DOHH2 (cell line): ENCODE results near the gene RAPGEF1.

Experiments used
- H3F3A ChIP-seq: fragments of 200-600 bp; sonication (generic), shearing (Covaris generic); 2 replicates; pipeline ENCODE4 v1.6.0; 2016; ENCODE audit warnings: antibody characterized with exemption, mild to moderate bottlenecking; ENCODE audit not compliant: control insufficient read depth, insufficient read depth
- H3K27ac ChIP-seq: fragments of 200-600 bp; sonication (generic); 2 replicates; pipeline ENCODE4 v1.5.1; 2014; ENCODE audit warnings: low read depth, mild to moderate bottlenecking, low read length, moderate library complexity
- H3K27me3 ChIP-seq: fragments of 200-600 bp; sonication (generic); 2 replicates; pipeline ENCODE4 v1.6.1; 2014; ENCODE audit warnings: mild to moderate bottlenecking, low read length, mixed read lengths; ENCODE audit not compliant: control insufficient read depth
- H3K36me3 ChIP-seq: fragments of 200-600 bp; sonication (generic); 2 replicates; pipeline ENCODE4 v1.6.1; 2014; ENCODE audit warnings: mild to moderate bottlenecking, low read length, moderate library complexity, mixed read lengths; ENCODE audit not compliant: control insufficient read depth
- H3K4me1 ChIP-seq: fragments of 200-600 bp; sonication (generic); 2 replicates; pipeline ENCODE4 v1.6.1; 2014; ENCODE audit warnings: mild to moderate bottlenecking, low read length, mixed read lengths; ENCODE audit not compliant: control insufficient read depth
- H3K4me2 ChIP-seq: fragments of 200-600 bp; sonication (generic); 2 replicates; pipeline ENCODE4 v1.6.0; 2014; ENCODE audit warnings: mild to moderate bottlenecking, low read length, moderate library complexity
- H3K4me3 ChIP-seq: fragments of 200-600 bp; sonication (generic); 2 replicates; pipeline ENCODE4 v1.5.1; 2014; ENCODE audit warnings: mild to moderate bottlenecking, low read length, mixed read lengths
- H3K79me2 ChIP-seq: fragments of 200-600 bp; sonication (generic); 2 replicates; pipeline ENCODE4 v1.6.1; 2014; ENCODE audit warnings: mild to moderate bottlenecking, low read length, mixed read lengths; ENCODE audit not compliant: control insufficient read depth
- H3K9me2 ChIP-seq: fragments of 200-600 bp; sonication (generic); replicated peaks from 2 replicates; pipeline ENCODE4 v1.6.1; 2014; ENCODE audit warnings: mild to moderate bottlenecking, low read length, mixed read lengths; ENCODE audit not compliant: control insufficient read depth
- H3K9me3 ChIP-seq: fragments of 200-600 bp; sonication (generic); 2 replicates; pipeline ENCODE4 v1.6.1; 2014; ENCODE audit warnings: antibody characterized with exemption, low read length, mixed read lengths; ENCODE audit not compliant: control insufficient read depth, insufficient read depth
- H4K20me1 ChIP-seq: fragments of 200-600 bp; sonication (generic); 2 replicates; pipeline ENCODE4 v1.6.0; 2014; ENCODE audit warnings: low read depth, mild to moderate bottlenecking, antibody characterized with exemption, low read length, moderate library complexity; ENCODE audit not compliant: control insufficient read depth, insufficient read depth
- EZH2phosphoT487 ChIP-seq: fragments of 200-600 bp; sonication (generic); IDR thresholded peaks from 2 replicates; pipeline ENCODE4 v1.6.1; 2017; ENCODE audit warnings: borderline replicate concordance, mild to moderate bottlenecking, antibody characterized with exemption, low read length, moderate library complexity, mixed read lengths
- TF ChIP-seq, protein P1 (sequence below): fragments of 200-600 bp; sonication (generic); IDR thresholded peaks from one replicate; pipeline ENCODE4 v1.5.1; 2014; ENCODE audit warnings: antibody characterized with exemption, mild to moderate bottlenecking, low read depth, low read length; ENCODE audit not compliant: poor library complexity, severe bottlenecking

The RAPGEF1 gene

DNA sequence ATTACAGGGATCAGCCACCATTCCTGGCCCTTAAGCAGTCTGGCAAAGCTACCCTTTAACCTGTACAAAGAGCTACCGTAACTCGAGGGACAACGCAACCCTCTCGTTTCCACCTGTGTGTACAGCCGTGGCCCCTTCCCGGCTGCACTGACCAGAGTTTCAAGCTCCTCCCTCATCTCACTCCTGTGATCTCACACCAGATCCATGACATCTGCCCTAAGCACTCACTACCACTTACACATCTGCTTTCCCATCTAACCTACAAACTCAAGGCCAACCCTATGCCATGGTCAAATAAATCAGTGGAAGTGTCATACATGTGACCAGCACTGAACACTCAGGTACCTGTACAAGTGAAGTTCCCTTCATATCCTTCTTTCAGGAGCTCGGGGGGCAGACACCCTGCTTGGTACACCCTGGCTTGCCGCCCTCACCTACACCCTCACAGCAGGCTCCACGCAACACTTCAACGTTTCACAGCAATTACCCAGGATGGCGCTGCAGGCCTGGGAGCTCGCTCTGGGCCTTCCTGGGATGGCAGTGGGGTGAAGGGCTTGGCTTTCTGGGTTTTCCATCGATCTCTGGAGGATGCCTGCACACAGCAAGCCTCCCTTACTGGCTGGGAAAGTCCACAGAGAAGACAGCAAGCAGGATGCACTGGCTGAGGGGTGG is 132.8 kb downstream of the RAPGEF1 start:
- no peaks in the 10 kb centered on the region for H3K27me3 ChIP-seq
- no peaks in the 10 kb centered on the region; the same call in 1 of the 2 replicates for H4K20me1 ChIP-seq
- H3K4me2 ChIP-seq, result no peak overlapping the region
- TF ChIP-seq, protein P1, sequence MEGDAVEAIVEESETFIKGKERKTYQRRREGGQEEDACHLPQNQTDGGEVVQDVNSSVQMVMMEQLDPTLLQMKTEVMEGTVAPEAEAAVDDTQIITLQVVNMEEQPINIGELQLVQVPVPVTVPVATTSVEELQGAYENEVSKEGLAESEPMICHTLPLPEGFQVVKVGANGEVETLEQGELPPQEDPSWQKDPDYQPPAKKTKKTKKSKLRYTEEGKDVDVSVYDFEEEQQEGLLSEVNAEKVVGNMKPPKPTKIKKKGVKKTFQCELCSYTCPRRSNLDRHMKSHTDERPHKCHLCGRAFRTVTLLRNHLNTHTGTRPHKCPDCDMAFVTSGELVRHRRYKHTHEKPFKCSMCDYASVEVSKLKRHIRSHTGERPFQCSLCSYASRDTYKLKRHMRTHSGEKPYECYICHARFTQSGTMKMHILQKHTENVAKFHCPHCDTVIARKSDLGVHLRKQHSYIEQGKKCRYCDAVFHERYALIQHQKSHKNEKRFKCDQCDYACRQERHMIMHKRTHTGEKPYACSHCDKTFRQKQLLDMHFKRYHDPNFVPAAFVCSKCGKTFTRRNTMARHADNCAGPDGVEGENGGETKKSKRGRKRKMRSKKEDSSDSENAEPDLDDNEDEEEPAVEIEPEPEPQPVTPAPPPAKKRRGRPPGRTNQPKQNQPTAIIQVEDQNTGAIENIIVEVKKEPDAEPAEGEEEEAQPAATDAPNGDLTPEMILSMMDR, result no peak
- H3K79me2 ChIP-seq, result no peaks in the 10 kb centered on the region
- peaks cover 30% of the 10 kb centered on the region for H3K36me3 ChIP-seq
- no peak overlapping the region for H3K4me3 ChIP-seq
- H3F3A ChIP-seq, result no peaks in the 10 kb centered on the region; the same call in 1 of the 2 replicates
- H3K9me2 ChIP-seq, result no peaks in the 10 kb centered on the region
- H3K4me1 ChIP-seq, result no peaks in the 10 kb centered on the region
- H3K27ac ChIP-seq, result no peak overlapping the region
- H3K9me3 ChIP-seq, result no peaks in the 10 kb centered on the region

DNA sequence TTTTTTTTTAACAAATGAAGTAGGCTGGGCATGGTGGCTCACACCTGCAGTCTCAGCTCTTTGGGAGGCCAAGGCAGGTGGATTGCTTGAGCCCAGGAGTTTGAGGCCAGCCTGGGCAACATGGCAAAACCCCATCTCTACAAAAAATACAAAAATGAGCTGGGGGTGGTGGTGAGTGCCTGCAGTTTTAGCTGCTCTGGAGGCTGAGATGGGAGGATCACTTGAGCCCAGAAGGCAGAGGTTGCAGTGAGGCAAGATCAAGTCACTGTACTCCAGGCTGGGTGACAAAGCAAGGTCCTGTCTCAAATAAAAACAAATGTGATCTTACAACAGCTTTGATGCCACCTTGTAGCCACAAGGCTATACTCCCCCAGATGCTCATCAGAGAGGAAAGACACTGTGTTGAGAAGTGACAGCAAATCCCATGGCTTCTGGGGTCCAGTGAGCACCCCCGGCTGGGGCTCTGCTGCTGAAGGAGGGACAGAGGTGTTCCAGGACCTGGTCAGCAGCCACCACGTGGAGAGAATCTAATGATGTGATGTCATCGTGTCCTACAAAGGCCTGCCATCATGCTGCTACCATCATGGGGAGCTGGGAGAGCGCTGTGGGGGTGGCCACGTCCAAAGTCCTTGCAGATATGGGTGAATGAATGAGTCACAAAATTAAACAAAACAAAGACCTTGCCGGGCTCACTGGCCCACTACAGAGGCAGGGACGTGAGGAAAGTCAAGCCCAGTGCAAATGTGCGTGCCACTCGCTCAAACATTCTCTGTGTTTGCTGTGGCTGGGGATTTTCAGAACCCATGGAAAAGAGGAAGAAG is 133.9 kb downstream of the RAPGEF1 start:
- Histone ChIP-seq H3K9me3 (no peaks in the 10 kb centered on the region), H3K79me2 (no peaks in the 10 kb centered on the region), H3K4me1 (no peaks in the 10 kb centered on the region), H3K4me2 (no peak overlapping the region), H3K27ac (no peak overlapping the region), H3K27me3 (no peaks in the 10 kb centered on the region), H3K9me2 (no peaks in the 10 kb centered on the region), H3F3A (no peaks in the 10 kb centered on the region), H3K4me3 (no peak overlapping the region), H3K36me3 (peaks cover 27% of the 10 kb centered on the region), H4K20me1 (no peaks in the 10 kb centered on the region; the same call in 1 of the 2 replicates)
- TF ChIP-seq, protein P1, result no peak
- no peak for TF ChIP-seq EZH2phosphoT487

DNA sequence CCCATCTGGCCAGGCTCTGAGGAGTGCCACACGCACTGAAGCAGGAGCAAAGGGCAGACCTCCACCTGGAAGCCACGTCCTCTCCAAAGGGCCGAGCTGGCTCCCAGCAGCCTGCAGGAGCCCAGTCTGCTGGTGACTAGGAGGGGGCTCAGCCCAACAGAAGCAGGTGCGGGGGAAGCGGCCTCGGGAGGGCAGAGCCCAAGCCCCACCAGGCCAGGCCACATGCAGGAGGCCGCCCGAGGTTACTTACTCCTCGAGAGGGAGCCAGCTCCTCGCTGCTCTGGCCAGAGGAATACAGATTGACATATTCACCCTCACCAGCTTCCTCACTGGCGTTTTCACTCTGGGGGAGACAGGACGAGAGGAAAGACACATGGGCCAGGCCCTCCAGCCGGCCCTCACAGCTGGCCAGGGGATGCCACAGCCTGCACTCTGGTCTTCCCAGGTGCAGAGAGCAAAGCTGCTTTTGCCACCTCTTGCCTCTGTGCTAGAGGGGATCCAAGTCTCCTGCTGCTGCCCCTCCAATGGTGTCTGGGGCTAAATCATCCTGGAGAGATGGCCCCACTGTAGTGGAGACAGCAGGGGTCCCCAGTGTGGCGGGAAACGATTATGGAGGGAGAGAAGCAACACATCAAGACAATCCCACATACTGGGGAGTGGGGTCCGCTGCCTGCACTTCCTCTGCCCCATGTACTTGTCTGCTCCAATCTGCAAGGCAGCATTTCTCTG is 136.0 kb downstream of the RAPGEF1 start:
- Histone ChIP-seq H3K4me1 (no peaks in the 10 kb centered on the region), H4K20me1 (no peaks in the 10 kb centered on the region), H3K36me3 (peaks cover 36% of the 10 kb centered on the region), H3K4me2 (no peak overlapping the region), H3K27me3 (no peaks in the 10 kb centered on the region), H3F3A (no peaks in the 10 kb centered on the region), H3K9me3 (no peaks in the 10 kb centered on the region), H3K4me3 (no peak overlapping the region), H3K27ac (no peak overlapping the region), H3K9me2 (no peaks in the 10 kb centered on the region), H3K79me2 (no peaks in the 10 kb centered on the region)
- TF ChIP-seq EZH2phosphoT487, result no peak
- TF ChIP-seq, protein P1, result no peak
